IPS-15b (cell line): ENCODE results near the gene IL31RA.
"Not testable (repeated sequence)": the region's sequence is repeated elsewhere in the genome, so short reads cannot be mapped to it uniquely, and the experiment has no call there.

Experiments used
- H3K27me3 ChIP-seq: one replicate; pipeline ENCODE4 v1.6.1; 2013; ENCODE audit warnings: low read length; ENCODE audit not compliant: control insufficient read depth, insufficient read depth
- H3K36me3 ChIP-seq: one replicate; pipeline ENCODE4 v1.6.1; 2013; ENCODE audit warnings: low read length; ENCODE audit not compliant: control insufficient read depth, insufficient read depth
- H3K4me1 ChIP-seq: one replicate; pipeline ENCODE4 v1.6.1; 2013; ENCODE audit warnings: mild to moderate bottlenecking, low read length; ENCODE audit not compliant: control insufficient read depth, insufficient read depth
- H3K4me3 ChIP-seq: one replicate; pipeline ENCODE4 v1.5.1; 2013; ENCODE audit warnings: low read depth, low read length
- H3K9ac ChIP-seq: one replicate; pipeline ENCODE4 v1.6.1; 2013; ENCODE audit warnings: low read depth, mild to moderate bottlenecking, low read length
- H3K9me3 ChIP-seq: one replicate; pipeline ENCODE4 v1.6.1; 2013; ENCODE audit warnings: mild to moderate bottlenecking, low read length; ENCODE audit not compliant: control insufficient read depth, insufficient read depth

The IL31RA gene

GRCh38 chr5:55850839-55851674 is at the start of gene IL31RA:
IL31RA (plus strand) TSS chr5:55851357; CDS start chr5:55851571, 214 bp downstream.
- no peaks in the 10 kb centered on the region for H3K4me1 ChIP-seq
- H3K9ac ChIP-seq: no peak within 1 kb of the TSS
- no peaks in the 10 kb centered on the region for H3K9me3 ChIP-seq
- H3K4me3 ChIP-seq: no peak within 1 kb of the TSS
- H3K27me3 ChIP-seq: no peaks in the 10 kb centered on the region
- no peaks in the 10 kb centered on the region for H3K36me3 ChIP-seq

- not testable (repeated sequence) for H3K36me3 ChIP-seq, H3K4me3 ChIP-seq, H3K4me1 ChIP-seq, H3K27me3 ChIP-seq, H3K9me3 ChIP-seq, H3K9ac ChIP-seq
Observed at GRCh38 chr5:55808814-55809213, 42.3 kb upstream of the IL31RA start.

- not testable (repeated sequence) for H3K27me3 ChIP-seq, H3K4me1 ChIP-seq, H3K9me3 ChIP-seq, H3K9ac ChIP-seq, H3K4me3 ChIP-seq, H3K36me3 ChIP-seq
Observed at GRCh38 chr5:55815939-55816338, 35.2 kb upstream of the IL31RA start.

- Histone ChIP-seq H3K36me3 (no peaks in the 10 kb centered on the region), H3K4me1 (no peaks in the 10 kb centered on the region), H3K27me3 (peaks cover 13% of the 10 kb centered on the region), H3K9ac (no peak overlapping the region), H3K4me3 (no peak overlapping the region), H3K9me3 (no peaks in the 10 kb centered on the region)
Observed at GRCh38 chr5:55816342-55816741, 34.8 kb upstream of the IL31RA start.

- no peak overlapping the region for H3K4me3 ChIP-seq
- no peaks in the 10 kb centered on the region for H3K9me3 ChIP-seq
- no peaks in the 10 kb centered on the region for H3K4me1 ChIP-seq
- peaks cover 19% of the 10 kb centered on the region for H3K27me3 ChIP-seq
- no peak overlapping the region for H3K9ac ChIP-seq
- no peaks in the 10 kb centered on the region for H3K36me3 ChIP-seq
Observed at GRCh38 chr5:55817030-55817429, 34.1 kb upstream of the IL31RA start.

- Histone ChIP-seq H3K36me3 (no peaks in the 10 kb centered on the region), H3K9ac (no peak overlapping the region), H3K4me3 (no peak overlapping the region), H3K27me3 (peaks cover 36% of the 10 kb centered on the region), H3K4me1 (no peaks in the 10 kb centered on the region), H3K9me3 (no peaks in the 10 kb centered on the region)
Observed at GRCh38 chr5:55820488-55820887, 30.7 kb upstream of the IL31RA start.

- Histone ChIP-seq H3K27me3 (peaks cover 36% of the 10 kb centered on the region), H3K4me3 (peak overlapping the region; percentile 58), H3K9me3 (no peaks in the 10 kb centered on the region), H3K9ac (peak overlapping the region; percentile 60), H3K4me1 (no peaks in the 10 kb centered on the region), H3K36me3 (no peaks in the 10 kb centered on the region)
Observed at GRCh38 chr5:55821731-55822512, 29.2 kb upstream of the IL31RA start.

- Histone ChIP-seq H3K4me1 (no peaks in the 10 kb centered on the region), H3K36me3 (no peaks in the 10 kb centered on the region), H3K4me3 (no peak overlapping the region), H3K9ac (no peak overlapping the region), H3K27me3 (peaks cover 36% of the 10 kb centered on the region), H3K9me3 (no peaks in the 10 kb centered on the region)
Observed at GRCh38 chr5:55823151-55823796, 27.9 kb upstream of the IL31RA start.

- no peaks in the 10 kb centered on the region for H3K9me3 ChIP-seq
- H3K36me3 ChIP-seq: no peaks in the 10 kb centered on the region
- H3K27me3 ChIP-seq: no peaks in the 10 kb centered on the region
- H3K4me1 ChIP-seq: no peaks in the 10 kb centered on the region
- H3K9ac ChIP-seq: no peak overlapping the region
- H3K4me3 ChIP-seq: no peak overlapping the region
Observed at GRCh38 chr5:55829956-55830355, 21.2 kb upstream of the IL31RA start.

- Histone ChIP-seq H3K4me3 (no peak overlapping the region), H3K9me3 (no peaks in the 10 kb centered on the region), H3K9ac (no peak overlapping the region), H3K4me1 (no peaks in the 10 kb centered on the region), H3K36me3 (no peaks in the 10 kb centered on the region), H3K27me3 (no peaks in the 10 kb centered on the region)
Observed at GRCh38 chr5:55832446-55832845, 18.7 kb upstream of the IL31RA start.

GRCh38 chr5:55836191-55836590 is 15.0 kb upstream of the IL31RA start:
- no peaks in the 10 kb centered on the region for H3K4me1 ChIP-seq
- H3K9ac ChIP-seq: no peak overlapping the region
- no peaks in the 10 kb centered on the region for H3K27me3 ChIP-seq
- H3K9me3 ChIP-seq: no peaks in the 10 kb centered on the region
- H3K4me3 ChIP-seq: no peak overlapping the region
- no peaks in the 10 kb centered on the region for H3K36me3 ChIP-seq
